GM12864 (cell line): ENCODE measurements around the gene SHTN1.

Source experiments
- DNase-seq: peaks from one replicate; pipeline ENCODE4 v3.0.0-alpha.2; 2011; ENCODE audit warnings: low read depth
- H3K4me3 ChIP-seq: 2 replicates; pipeline ENCODE4 v1.5.1; 2011; ENCODE audit warnings: mild to moderate bottlenecking, low read depth, low read length, control low read depth
- TF ChIP-seq, protein P1 (sequence below): IDR thresholded peaks from 2 replicates; pipeline ENCODE4 v1.5.1; 2011; ENCODE audit warnings: low read depth, mild to moderate bottlenecking, moderate library complexity, low read length, control low read depth, inconsistent platforms; ENCODE audit errors: missing control alignments

SHTN1 gene

DNA sequence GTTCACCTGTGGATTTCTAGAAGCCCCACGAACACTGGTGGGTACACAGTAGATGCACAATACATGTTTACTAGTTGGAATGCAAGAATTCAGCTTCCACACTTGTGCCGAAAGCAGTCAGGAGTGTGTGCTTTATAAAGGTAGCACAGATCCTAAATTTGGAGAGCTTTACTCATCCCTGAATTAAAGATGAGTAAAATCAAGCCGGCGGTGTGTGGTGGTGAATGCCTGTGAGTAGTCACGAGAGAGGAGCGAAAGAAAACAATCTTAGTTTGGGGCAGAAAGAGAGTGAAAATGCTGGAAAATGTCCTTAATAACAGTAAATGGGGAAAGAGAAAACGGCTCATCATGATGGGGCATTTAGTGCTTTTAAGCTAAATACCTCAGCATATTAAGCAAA, 169.3 kb downstream of the SHTN1 start:
- TF ChIP-seq, protein P1, sequence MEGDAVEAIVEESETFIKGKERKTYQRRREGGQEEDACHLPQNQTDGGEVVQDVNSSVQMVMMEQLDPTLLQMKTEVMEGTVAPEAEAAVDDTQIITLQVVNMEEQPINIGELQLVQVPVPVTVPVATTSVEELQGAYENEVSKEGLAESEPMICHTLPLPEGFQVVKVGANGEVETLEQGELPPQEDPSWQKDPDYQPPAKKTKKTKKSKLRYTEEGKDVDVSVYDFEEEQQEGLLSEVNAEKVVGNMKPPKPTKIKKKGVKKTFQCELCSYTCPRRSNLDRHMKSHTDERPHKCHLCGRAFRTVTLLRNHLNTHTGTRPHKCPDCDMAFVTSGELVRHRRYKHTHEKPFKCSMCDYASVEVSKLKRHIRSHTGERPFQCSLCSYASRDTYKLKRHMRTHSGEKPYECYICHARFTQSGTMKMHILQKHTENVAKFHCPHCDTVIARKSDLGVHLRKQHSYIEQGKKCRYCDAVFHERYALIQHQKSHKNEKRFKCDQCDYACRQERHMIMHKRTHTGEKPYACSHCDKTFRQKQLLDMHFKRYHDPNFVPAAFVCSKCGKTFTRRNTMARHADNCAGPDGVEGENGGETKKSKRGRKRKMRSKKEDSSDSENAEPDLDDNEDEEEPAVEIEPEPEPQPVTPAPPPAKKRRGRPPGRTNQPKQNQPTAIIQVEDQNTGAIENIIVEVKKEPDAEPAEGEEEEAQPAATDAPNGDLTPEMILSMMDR = no peak
- no peak overlapping the region for H3K4me3 ChIP-seq
- no peak for DNase-seq

DNA sequence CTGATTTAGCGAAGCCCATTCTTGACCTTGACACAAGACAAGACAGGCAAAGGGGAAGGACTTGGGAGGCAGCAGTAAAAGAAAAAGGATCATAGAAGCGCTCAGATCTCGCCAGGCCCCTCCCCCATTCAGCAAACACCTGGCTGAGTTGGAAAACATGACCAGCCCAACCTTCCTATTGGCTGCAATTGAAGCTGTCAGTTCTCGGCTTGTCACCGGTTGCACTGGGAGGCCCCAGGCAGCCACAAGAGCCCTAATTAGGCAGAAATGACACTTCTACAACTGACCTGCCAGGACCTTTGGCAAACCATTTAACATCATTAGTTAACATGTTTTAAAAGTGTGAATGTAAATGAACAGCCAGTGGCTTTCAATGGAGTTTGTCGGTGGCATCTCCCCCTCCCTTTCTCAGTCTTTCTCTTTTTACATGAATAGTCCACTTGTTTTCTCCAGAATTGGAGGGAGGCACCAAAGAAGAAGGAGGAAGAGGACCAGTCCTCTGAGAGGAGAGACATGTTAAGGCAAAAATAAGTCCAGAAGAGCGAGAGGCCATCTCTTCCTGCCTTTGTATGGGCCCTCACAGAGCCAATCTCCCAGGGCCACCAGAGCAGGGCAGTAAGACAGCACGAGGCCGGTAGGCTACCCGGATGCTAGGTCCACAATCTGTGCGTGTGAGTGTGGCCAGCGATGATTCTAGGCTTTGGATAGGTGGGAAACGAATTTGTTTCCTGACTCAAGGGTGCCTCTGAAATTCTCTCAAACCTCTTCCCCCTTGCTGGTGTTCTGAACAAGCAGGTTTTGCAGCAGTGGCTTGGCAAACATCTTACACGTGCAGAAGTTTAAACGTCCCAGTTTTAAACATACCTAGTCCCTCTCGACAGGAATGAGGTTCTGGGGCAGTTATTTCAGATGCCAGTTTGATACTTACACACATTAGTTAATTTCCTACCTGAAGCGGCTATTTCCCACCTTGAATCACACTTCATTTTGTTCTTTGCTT, 170.7 kb downstream of the SHTN1 start:
- TF ChIP-seq, protein P1 = no peak
- no peak overlapping the region for H3K4me3 ChIP-seq
- no peak for DNase-seq

DNA sequence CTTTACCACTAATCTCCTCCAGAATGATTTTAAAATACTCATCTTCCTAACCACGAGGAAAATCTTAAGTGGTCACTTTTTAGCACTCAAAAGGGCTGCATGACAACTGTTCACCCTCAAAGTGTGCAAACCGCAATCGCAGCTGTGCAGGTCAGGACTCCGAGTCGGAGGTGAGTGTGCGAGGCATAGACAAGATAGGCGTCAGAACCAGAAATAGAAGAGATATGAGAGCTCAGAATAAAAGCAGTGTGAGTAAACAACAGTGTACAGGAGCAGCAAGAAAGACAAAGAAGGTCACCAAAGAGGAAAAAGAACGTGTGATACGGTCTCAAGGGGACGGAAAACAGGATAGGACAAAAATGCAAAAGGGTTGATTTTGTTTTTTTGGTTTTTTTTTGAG, 173.2 kb downstream of the SHTN1 start:
- TF ChIP-seq, protein P1 = no peak
- no peak for DNase-seq
- H3K4me3 ChIP-seq = no peak overlapping the region
